ENCODE measurements around the gene CREB3. TPM values are rescaled to one million over a fixed set of nuclear protein-coding genes. Genes with fewer than 3 reads are reported as not detected.

Gene CREB3
- total RNA-seq, 1 experiment from 2014 or later: 54.1 TPM

DNA sequence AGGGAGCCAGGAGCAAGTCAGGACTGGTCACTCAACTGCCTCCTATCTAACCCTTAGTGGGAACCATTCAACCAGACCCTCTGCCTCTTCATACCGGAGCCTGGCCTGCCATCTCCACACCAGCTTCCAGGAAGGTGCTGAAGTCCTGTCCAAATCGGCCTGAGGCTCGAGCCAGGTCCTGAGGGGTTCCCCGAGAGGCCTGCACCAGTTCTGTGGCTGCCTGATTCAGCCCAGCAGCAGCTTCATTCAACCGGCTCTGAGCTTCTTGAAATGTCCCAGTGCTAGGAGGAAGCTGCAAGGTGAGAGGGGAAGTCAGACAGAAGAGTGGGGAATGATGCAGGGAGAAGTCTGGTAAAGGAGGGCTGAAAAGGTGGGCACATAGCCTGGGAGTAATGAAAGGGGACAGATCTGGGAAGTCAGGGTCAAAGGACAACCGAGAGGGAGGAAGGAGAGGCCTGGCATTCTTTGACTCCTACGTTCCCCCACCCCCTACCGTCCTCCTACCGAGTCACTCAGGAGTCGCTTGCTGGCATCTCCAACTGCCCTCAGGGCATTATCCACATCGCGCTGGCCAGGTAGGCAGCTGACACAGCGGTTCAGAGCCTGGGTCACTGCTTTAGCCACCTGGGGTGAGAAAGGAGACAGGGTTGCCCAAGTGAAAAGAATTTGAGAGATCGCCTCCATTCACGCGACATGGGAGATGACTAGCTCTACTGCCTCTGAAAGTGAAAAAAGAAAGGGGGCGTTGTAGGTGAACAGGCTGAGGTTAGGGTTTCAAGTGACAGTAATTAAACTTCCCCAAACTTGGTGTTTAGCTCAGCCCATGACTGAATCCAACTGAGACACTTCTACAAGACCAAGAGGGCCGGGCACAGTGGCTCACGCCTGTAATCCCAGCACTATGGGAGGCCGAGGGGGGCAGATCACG lies 20.7 kb upstream of the CREB3 start:
- no peak for DNase-seq
- peaks cover 74% of the 10 kb centered on the region for H3K36me3 Mint-ChIP-seq (ENCODE audit: insufficient read depth, unreplicated experiment)
- POLR2A ChIA-PET: interaction anchor here (1.1 kb wide), 1 partner anchor 16 kb away, joined by 3 read pairs; no protein-coding TSS in a partner anchor

DNA sequence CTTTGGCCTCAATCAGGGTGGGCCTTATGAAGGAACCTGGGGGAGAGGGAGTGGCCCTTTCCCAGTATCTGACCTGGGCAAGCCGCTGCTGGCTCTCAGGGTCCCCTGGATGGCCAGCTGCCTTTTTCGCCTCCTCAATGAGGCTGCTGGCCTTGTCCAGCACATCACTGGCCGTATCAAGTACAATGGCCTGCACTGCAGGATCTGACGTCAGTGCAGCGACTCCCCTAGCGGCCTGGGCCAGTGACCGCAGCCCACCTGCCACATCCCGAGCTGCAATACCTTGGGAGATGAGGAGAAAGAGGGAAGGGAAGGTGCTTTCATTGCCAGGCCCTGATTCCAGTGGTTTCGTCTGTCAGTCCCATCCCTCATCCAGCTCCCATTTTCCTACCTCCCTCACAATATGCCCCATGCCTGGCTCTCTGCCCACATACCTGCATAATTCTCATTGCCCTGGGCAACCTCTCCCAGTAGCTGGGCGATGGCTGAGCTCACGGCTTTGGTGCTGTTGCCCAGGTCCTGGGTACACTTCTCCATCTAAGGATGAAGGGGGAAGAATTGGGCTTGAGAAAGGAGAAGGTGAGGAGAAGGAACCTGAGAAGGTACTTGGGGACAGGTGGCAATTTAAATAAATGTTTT lies 19.6 kb upstream of the CREB3 start:
- H3K4me1 ChIP-seq: no peaks in the 10 kb centered on the region
- Mint-ChIP-seq H3K9me3 (ENCODE audit: unreplicated experiment) (no peaks in the 10 kb centered on the region), H3K4me1 (ENCODE audit: low read depth, unreplicated experiment) (no peaks in the 10 kb centered on the region), H3K27ac (ENCODE audit: unreplicated experiment) (no peak overlapping the region), H3K27me3 (ENCODE audit: insufficient read depth, unreplicated experiment) (no peaks in the 10 kb centered on the region), H3K4me3 (ENCODE audit: unreplicated experiment) (no peak overlapping the region), H3K36me3 (ENCODE audit: insufficient read depth, unreplicated experiment) (peaks cover 66% of the 10 kb centered on the region)
- peaks cover 7% of the 10 kb centered on the region for H3K36me3 ChIP-seq (ENCODE audit: control insufficient read depth, insufficient read depth, low read length)
- intact Hi-C loops (cut with micrococcal nuclease; ENCODE audit: unreplicated experiment): no loop called here
- TF ChIP-seq, protein P1, sequence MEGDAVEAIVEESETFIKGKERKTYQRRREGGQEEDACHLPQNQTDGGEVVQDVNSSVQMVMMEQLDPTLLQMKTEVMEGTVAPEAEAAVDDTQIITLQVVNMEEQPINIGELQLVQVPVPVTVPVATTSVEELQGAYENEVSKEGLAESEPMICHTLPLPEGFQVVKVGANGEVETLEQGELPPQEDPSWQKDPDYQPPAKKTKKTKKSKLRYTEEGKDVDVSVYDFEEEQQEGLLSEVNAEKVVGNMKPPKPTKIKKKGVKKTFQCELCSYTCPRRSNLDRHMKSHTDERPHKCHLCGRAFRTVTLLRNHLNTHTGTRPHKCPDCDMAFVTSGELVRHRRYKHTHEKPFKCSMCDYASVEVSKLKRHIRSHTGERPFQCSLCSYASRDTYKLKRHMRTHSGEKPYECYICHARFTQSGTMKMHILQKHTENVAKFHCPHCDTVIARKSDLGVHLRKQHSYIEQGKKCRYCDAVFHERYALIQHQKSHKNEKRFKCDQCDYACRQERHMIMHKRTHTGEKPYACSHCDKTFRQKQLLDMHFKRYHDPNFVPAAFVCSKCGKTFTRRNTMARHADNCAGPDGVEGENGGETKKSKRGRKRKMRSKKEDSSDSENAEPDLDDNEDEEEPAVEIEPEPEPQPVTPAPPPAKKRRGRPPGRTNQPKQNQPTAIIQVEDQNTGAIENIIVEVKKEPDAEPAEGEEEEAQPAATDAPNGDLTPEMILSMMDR (IDR thresholded peaks at IDR 0.05; ENCODE audit: insufficient read depth in 1 of 2, low read depth in 1 of 2, low read length in 1 of 2, severe bottlenecking in 1 of 2, unreplicated experiment in 1 of 2): peak in 1 of 2 experiments; percentile 23
- H3K9me3 ChIP-seq: no peaks in the 10 kb centered on the region
- no peak for DNase-seq
- ChIA-PET POLR2A (no interaction called here), CTCF (interaction anchor here (0.6 to 1.0 kb wide), 2 partner anchors 15 to 48 kb away, joined by 3 to 4 read pairs; no protein-coding TSS in a partner anchor)
- no peaks in the 10 kb centered on the region for H3K27me3 ChIP-seq (replicated peaks; ENCODE audit: control insufficient read depth, insufficient read depth, low read length)
- no peak overlapping the region for H3K4me3 ChIP-seq (ENCODE audit: low read depth, low read length)
- BruUV-seq (replicated peaks): no TSS peak

More for the DNA sequence above, 20.7 kb upstream of the CREB3 start:
- Mint-ChIP-seq H3K27ac (ENCODE audit: unreplicated experiment) (no peak overlapping the region), H3K4me1 (ENCODE audit: low read depth, unreplicated experiment) (no peaks in the 10 kb centered on the region), H3K4me3 (ENCODE audit: unreplicated experiment) (no peak overlapping the region), H3K27me3 (ENCODE audit: insufficient read depth, unreplicated experiment) (no peaks in the 10 kb centered on the region), H3K9me3 (ENCODE audit: unreplicated experiment) (no peaks in the 10 kb centered on the region)
- H3K36me3 ChIP-seq (ENCODE audit: control insufficient read depth, insufficient read depth, low read length): peaks cover 6% of the 10 kb centered on the region
- no peaks in the 10 kb centered on the region for H3K9me3 ChIP-seq
- BruUV-seq (replicated peaks): no TSS peak
- no peak overlapping the region for H3K4me3 ChIP-seq (ENCODE audit: low read depth, low read length)
- CTCF ChIA-PET: interaction anchor here (0.6 to 0.7 kb wide), 2 partner anchors 47 to 51 kb away, joined by 3 read pairs; no protein-coding TSS in a partner anchor
- intact Hi-C loops (cut with micrococcal nuclease; ENCODE audit: unreplicated experiment): no loop called here
- no peaks in the 10 kb centered on the region for H3K27me3 ChIP-seq (replicated peaks; ENCODE audit: control insufficient read depth, insufficient read depth, low read length)
- no peaks in the 10 kb centered on the region for H3K4me1 ChIP-seq
- TF ChIP-seq, protein P1 (IDR thresholded peaks at IDR 0.05; ENCODE audit: insufficient read depth in 1 of 2, low read depth in 1 of 2, low read length in 1 of 2, severe bottlenecking in 1 of 2, unreplicated experiment in 1 of 2): no peak

DNA sequence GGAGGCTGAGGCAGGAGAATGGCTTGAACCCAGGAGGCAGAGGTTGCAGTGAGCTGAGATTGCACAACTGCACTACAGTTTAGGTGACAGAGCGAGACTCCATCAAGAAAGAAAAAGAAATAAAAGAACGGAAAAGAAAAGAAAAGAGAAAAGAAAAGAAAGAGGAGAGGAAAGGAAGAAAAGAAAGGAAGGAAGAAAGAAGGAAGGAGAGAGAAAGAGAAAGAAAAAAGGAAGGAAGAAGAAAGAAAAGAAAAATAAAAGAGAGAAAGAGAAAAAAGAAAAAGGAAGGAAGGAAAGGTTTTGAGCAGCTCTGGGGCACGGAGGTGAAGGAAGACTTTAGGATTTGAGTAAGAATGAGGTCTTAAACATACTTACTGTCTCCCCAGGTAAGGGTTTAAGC lies 18.9 kb upstream of the CREB3 start:
- intact Hi-C loops (cut with micrococcal nuclease; ENCODE audit: unreplicated experiment): no loop called here
- no peak for DNase-seq
- no peak overlapping the region for H3K4me3 Mint-ChIP-seq (ENCODE audit: unreplicated experiment)
- POLR2A ChIA-PET: no interaction called here
- H3K27me3 Mint-ChIP-seq (ENCODE audit: insufficient read depth, unreplicated experiment): no peaks in the 10 kb centered on the region
- H3K27ac Mint-ChIP-seq (ENCODE audit: unreplicated experiment): no peak overlapping the region
- Histone ChIP-seq H3K36me3 (ENCODE audit: control insufficient read depth, insufficient read depth, low read length) (peaks cover 6% of the 10 kb centered on the region), H3K27me3 (replicated peaks; ENCODE audit: control insufficient read depth, insufficient read depth, low read length) (no peaks in the 10 kb centered on the region), H3K4me1 (no peaks in the 10 kb centered on the region), H3K9me3 (no peaks in the 10 kb centered on the region), H3K4me3 (ENCODE audit: low read depth, low read length) (no peak overlapping the region)
- H3K36me3 Mint-ChIP-seq (ENCODE audit: insufficient read depth, unreplicated experiment): peaks cover 61% of the 10 kb centered on the region
- no TSS peak for BruUV-seq (replicated peaks)
- H3K4me1 Mint-ChIP-seq (ENCODE audit: low read depth, unreplicated experiment): no peaks in the 10 kb centered on the region
- no peaks in the 10 kb centered on the region for H3K9me3 Mint-ChIP-seq (ENCODE audit: unreplicated experiment)
- CTCF ChIA-PET: interaction anchor here (1.0 kb wide), 1 partner anchor 14 kb away, joined by 4 read pairs; no protein-coding TSS in a partner anchor
- TF ChIP-seq, protein P1 (IDR thresholded peaks at IDR 0.05; ENCODE audit: insufficient read depth in 1 of 2, low read depth in 1 of 2, low read length in 1 of 2, severe bottlenecking in 1 of 2, unreplicated experiment in 1 of 2): no peak
